MM.1S (cell line): Measurements from ENCODE around the gene BICD1.

Experiments
- DNase-seq: peaks from one replicate; pipeline ENCODE4 v3.0.0-alpha.2; 2015
- H2AFZ ChIP-seq: fragments of 300-600 bp; sonication (generic); 2 replicates; pipeline ENCODE4 v1.6.0; 2016; ENCODE audit warnings: antibody characterized with exemption, low read length
- H3F3A ChIP-seq: fragments of 300-600 bp; sonication (generic); 2 replicates; pipeline ENCODE4 v1.6.1; 2016; ENCODE audit warnings: mild to moderate bottlenecking, antibody characterized with exemption, low read length, moderate library complexity, mixed read lengths; ENCODE audit not compliant: insufficient read depth
- H3K27ac ChIP-seq: fragments of 300-600 bp; sonication (generic); 2 replicates; pipeline ENCODE4 v1.5.1; 2016; ENCODE audit warnings: mild to moderate bottlenecking, low read length
- H3K27me3 ChIP-seq: fragments of 300-600 bp; sonication (generic); replicated peaks from 2 replicates; pipeline ENCODE4 v1.6.0; 2016; ENCODE audit warnings: low read length; ENCODE audit not compliant: insufficient read depth
- H3K36me3 ChIP-seq: fragments of 300-600 bp; sonication (generic); replicated peaks from 2 replicates; pipeline ENCODE4 v1.6.1; 2016; ENCODE audit warnings: mild to moderate bottlenecking, low read length, mixed read lengths; ENCODE audit not compliant: insufficient read depth
- H3K4me1 ChIP-seq: fragments of 300-600 bp; sonication (generic); 2 replicates; pipeline ENCODE4 v1.6.1; 2016; ENCODE audit warnings: low read length, mixed read lengths
- H3K4me2 ChIP-seq: fragments of 300-600 bp; sonication (generic); 2 replicates; pipeline ENCODE4 v1.6.0; 2016; ENCODE audit warnings: low read depth, low read length
- H3K4me3 ChIP-seq: fragments of 300-600 bp; sonication (generic); 2 replicates; pipeline ENCODE4 v1.5.1; 2016; ENCODE audit warnings: low read length, mixed read lengths
- H3K79me2 ChIP-seq: fragments of 300-600 bp; sonication (generic); 2 replicates; pipeline ENCODE4 v1.6.1; 2016; ENCODE audit warnings: mixed run types, low read length, mixed read lengths
- H3K9ac ChIP-seq: fragments of 300-600 bp; sonication (generic); 2 replicates; pipeline ENCODE4 v1.6.1; 2016; ENCODE audit warnings: low read length, mixed read lengths
- H3K9me2 ChIP-seq: fragments of 300-600 bp; sonication (generic); replicated peaks from 2 replicates; pipeline ENCODE4 v1.6.1; 2016; ENCODE audit warnings: mild to moderate bottlenecking, low read length, mixed read lengths; ENCODE audit not compliant: insufficient read depth
- H3K9me3 ChIP-seq: fragments of 300-600 bp; sonication (generic); replicated peaks from 2 replicates; pipeline ENCODE4 v1.6.1; 2016; ENCODE audit warnings: mild to moderate bottlenecking, low read length, mixed read lengths; ENCODE audit not compliant: insufficient read depth
- H4K20me1 ChIP-seq: fragments of 300-600 bp; sonication (generic); 2 replicates; pipeline ENCODE4 v1.6.1; 2016; ENCODE audit warnings: mild to moderate bottlenecking, low read length, moderate library complexity, mixed read lengths; ENCODE audit not compliant: insufficient read depth
- EZH2 ChIP-seq: fragments of 300-600 bp; sonication (generic); optimal IDR thresholded peaks from 2 replicates; pipeline ENCODE3; 2017; ENCODE audit warnings: low read depth, mild to moderate bottlenecking, antibody characterized with exemption, low read length, mixed read lengths
- EZH2phosphoT487 ChIP-seq: fragments of 300-600 bp; sonication (generic); IDR thresholded peaks from 2 replicates; pipeline ENCODE4 v1.6.1; 2018; ENCODE audit warnings: antibody characterized with exemption, low read length
- TF ChIP-seq, protein P1 (sequence below): fragments of 300-600 bp; sonication (generic); IDR thresholded peaks from 2 replicates; pipeline ENCODE4 v1.5.1; 2016; ENCODE audit warnings: antibody characterized with exemption, low read length, mixed read lengths

BICD1 gene

DNA sequence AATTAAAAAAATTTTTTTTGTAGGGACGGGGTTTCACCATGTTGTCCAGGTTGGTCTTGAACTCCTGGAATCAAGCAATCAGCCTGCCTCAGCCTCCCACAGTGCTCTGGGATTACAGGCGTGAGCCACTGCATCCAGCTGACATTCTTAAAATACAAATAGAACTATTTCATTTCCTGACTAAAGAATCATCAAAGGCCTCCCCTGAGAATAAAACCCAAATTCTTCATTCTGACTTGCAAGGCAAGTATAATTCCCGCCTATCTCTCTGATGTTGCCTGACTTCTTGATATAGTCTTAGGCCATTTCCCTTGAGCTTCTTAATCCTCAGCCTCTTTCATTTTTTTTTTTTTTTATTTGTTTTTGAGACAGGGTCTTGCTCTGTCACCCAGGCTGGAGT is 4.4 kb upstream of the BICD1 start:
- H3K9me3 ChIP-seq, result no peaks in the 10 kb centered on the region
- no peak overlapping the region for H3K9ac ChIP-seq
- no peak overlapping the region for H3K4me2 ChIP-seq
- no peaks in the 10 kb centered on the region for H3K4me1 ChIP-seq
- H2AFZ ChIP-seq, result no peak overlapping the region
- H3K36me3 ChIP-seq, result no peaks in the 10 kb centered on the region
- TF ChIP-seq EZH2phosphoT487 (no peak), EZH2 (no peak)
- TF ChIP-seq, protein P1, sequence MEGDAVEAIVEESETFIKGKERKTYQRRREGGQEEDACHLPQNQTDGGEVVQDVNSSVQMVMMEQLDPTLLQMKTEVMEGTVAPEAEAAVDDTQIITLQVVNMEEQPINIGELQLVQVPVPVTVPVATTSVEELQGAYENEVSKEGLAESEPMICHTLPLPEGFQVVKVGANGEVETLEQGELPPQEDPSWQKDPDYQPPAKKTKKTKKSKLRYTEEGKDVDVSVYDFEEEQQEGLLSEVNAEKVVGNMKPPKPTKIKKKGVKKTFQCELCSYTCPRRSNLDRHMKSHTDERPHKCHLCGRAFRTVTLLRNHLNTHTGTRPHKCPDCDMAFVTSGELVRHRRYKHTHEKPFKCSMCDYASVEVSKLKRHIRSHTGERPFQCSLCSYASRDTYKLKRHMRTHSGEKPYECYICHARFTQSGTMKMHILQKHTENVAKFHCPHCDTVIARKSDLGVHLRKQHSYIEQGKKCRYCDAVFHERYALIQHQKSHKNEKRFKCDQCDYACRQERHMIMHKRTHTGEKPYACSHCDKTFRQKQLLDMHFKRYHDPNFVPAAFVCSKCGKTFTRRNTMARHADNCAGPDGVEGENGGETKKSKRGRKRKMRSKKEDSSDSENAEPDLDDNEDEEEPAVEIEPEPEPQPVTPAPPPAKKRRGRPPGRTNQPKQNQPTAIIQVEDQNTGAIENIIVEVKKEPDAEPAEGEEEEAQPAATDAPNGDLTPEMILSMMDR, result no peak
- H3F3A ChIP-seq, result no peaks in the 10 kb centered on the region
- no peaks in the 10 kb centered on the region for H3K27me3 ChIP-seq
- H3K79me2 ChIP-seq, result peaks cover 4% of the 10 kb centered on the region
- no peaks in the 10 kb centered on the region for H3K9me2 ChIP-seq
- DNase-seq, result no peak
- H4K20me1 ChIP-seq, result no peaks in the 10 kb centered on the region
- H3K27ac ChIP-seq, result no peak overlapping the region
- H3K4me3 ChIP-seq, result no peak overlapping the region

DNA sequence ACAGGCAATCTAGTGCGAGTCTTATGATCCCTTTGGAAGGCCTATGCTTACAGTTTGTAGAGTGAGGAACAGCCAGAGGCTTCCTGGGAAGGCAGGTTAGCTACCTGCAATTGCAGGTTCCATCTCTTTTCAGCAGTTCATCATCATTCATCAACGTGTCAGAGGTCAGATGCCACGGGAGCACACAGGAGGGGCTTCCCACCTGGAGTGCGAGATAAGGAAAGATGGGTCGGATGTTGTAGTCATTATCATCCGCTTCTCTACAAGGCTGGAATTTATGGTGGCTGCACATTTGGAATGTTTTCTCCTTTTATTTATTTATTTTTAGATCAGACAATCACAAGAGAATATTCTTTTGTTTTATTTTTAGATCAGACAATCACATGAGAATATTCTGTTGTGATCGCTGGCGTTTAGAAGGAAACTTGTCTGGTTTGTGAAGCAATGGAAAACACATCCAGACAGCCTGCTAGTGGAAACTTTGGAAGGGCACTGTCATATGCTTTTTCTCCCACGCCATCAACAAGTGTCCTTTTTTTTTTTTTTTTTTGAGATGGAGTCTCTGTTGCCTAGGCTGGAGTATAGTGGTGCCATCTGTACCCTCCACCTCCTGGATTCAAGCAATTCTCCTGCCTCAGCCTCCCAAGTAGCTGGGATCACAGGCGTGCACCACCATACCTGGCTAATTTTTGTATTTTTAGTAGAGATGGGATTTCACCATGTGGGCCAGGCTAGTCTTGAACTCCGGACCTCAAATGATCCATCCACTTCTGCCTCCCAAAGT is 1.9 kb upstream of the BICD1 start:
- H4K20me1 ChIP-seq, result no peaks in the 10 kb centered on the region
- DNase-seq, result no peak
- H2AFZ ChIP-seq, result no peak overlapping the region
- H3K79me2 ChIP-seq, result peaks cover 26% of the 10 kb centered on the region
- TF ChIP-seq, protein P1, result no peak
- no peaks in the 10 kb centered on the region for H3K9me3 ChIP-seq
- H3K27ac ChIP-seq, result no peak overlapping the region
- no peaks in the 10 kb centered on the region for H3K9me2 ChIP-seq
- H3K9ac ChIP-seq, result no peak overlapping the region
- H3K4me3 ChIP-seq, result no peak overlapping the region
- peaks cover 3% of the 10 kb centered on the region; the same call in 1 of the 2 replicates for H3K4me1 ChIP-seq
- no peaks in the 10 kb centered on the region for H3K36me3 ChIP-seq
- H3K4me2 ChIP-seq, result no peak overlapping the region
- no peaks in the 10 kb centered on the region for H3K27me3 ChIP-seq
- H3F3A ChIP-seq, result no peaks in the 10 kb centered on the region

DNA sequence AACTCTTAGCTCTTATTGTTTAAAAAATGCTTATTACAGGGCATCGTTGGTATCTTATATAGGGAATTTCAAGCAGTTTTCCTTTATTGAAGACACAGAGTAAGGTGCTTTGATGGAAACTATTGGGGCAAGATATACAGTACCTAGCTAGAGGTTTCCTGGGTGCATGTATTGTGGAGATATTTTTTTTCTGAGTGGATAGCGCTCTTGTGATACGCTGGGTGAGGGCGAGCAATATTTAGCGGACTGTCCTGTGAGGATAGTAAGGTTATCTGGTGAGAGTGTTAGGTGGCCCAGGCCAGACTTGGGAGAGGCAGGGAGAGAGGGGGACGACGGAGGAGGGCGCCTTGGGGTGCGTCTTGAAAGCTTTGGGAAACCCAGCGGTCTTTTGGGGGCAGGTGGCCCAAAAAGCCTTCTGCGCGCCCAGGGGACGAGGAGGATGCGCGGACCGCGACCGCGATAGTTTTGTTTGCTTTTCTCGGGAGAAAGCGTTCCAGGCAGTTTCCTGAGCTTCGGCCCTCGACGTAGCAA is 596 bp upstream of the BICD1 start:
- H3K27me3 ChIP-seq, result no peaks in the 10 kb centered on the region
- no peaks in the 10 kb centered on the region for H3K9me3 ChIP-seq
- no peak for DNase-seq
- peaks cover 9% of the 10 kb centered on the region; the same call in 1 of the 2 replicates for H3K4me1 ChIP-seq
- H3K27ac ChIP-seq, result no peak overlapping the region
- H4K20me1 ChIP-seq, result no peaks in the 10 kb centered on the region
- H3K36me3 ChIP-seq, result no peaks in the 10 kb centered on the region
- peaks cover 34% of the 10 kb centered on the region for H3K79me2 ChIP-seq
- peak overlapping the region; percentile 69; the same call in 1 of the 2 replicates for H3K4me2 ChIP-seq
- TF ChIP-seq, protein P1, result no peak
- TF ChIP-seq EZH2 (no peak), EZH2phosphoT487 (no peak)
- peak overlapping the region; percentile 99 for H3K4me3 ChIP-seq
- H2AFZ ChIP-seq, result peak overlapping the region; percentile 92
- no peaks in the 10 kb centered on the region for H3K9me2 ChIP-seq
- peak overlapping the region; percentile 41; the same call in 1 of the 2 replicates for H3K9ac ChIP-seq
- no peaks in the 10 kb centered on the region for H3F3A ChIP-seq
